Measurements from ENCODE around the gene RANBP3L.
"Not testable (repeated sequence)": the region's sequence is repeated elsewhere in the genome, so short reads cannot be mapped to it uniquely, and the experiment has no call there.

RANBP3L gene

DNA sequence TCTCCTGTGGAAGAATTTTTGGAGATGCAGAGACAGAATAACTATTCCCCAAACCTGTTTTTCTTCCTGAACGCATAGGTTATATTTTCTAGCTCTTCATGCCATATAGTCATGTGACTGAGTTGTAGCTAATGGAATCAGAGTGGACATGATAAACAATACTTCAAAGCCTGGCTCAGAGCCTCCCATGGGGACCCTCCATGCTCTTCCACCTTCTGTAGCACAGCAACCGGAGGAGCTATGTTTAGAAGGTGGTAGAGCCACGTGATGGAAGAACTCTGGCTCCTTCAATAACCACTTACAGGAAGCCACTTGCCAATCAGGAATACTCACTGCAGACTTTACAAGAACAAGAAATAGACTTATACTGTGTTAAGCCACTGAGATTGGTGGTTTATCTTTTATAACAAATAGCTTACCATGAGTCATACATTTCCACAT is 99.2 kb downstream of the RANBP3L start:
- no peak for DNase-seq

DNA sequence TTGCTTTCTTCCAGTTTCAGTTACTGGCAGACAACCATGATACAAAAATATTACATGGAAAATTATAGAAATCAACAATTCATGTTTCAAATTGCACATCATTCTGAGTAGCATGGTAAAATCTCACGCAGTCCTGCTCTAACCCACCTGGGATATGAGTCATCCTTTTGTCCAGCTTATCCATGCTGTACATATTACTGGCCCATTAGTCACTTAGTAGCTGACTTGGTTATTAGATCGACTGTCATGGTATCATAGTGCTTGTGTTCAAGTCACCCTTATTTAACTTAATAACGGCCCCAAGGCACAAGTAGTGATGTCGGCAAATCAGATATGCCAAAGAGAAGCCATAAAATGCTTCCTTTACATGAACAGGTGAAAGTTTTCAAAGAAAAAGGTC is 101.2 kb downstream of the RANBP3L start:
- no peak for DNase-seq

DNA sequence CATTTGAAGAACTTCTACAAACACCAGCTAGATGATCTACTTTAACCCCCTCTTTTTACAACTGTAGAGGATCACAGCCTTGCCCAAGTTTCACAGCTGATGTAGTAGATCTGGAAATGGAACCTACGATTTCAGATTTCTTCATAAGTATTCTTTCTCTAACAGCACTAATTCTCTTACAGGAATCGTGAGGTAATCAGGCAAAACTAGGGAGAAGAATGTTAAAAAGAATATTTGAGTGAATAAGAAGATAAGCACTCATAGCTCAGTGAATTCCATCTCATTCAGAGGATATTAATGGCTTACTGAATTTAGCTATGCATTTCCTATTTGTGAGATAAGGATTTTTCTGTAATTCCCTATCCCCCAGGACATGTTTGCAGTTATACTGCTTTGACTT is 102.1 kb downstream of the RANBP3L start:
- no peak for DNase-seq

DNA sequence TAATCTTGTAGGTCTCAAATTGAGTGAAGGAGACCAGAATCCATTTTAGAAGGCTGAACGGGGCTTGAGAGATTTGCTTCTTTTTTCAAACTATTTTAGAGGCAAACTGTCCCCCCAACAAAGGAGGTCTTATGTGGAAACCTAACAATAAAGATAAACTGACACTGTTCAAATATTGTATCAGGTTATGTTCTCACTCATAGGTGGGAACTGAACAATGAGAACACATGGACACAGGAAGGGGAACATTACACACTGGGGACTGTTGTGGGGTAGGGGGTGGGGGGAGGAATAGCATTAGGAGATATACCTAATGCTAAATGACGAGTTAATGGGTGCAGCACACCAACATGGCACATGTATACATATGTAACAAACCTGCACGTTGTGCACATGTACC is 102.9 kb downstream of the RANBP3L start:
- DNase-seq: not testable (repeated sequence)

All from NCI-H1092 treated with DMSO at 0.1 percent for 48 hours (cell line).